Body of pancreas (tissue), 4 donors: ENCODE results near the gene JPH2.

Source experiments
- CTCF ChIP-seq, 7 experiments: fragments of 450-650 bp in 4 of 7; fragments of 200-600 bp in 3 of 7; sonication (generic) in 3 of 7; IDR thresholded peaks; one replicate each; pipeline ENCODE4 v1.5.1; 2016 to 2019; ENCODE audit warnings: antibody characterized with exemption in 7 of 7
- POLR2A ChIP-seq, 3 donors: fragments of 450-650 bp; IDR thresholded peaks; one replicate each; pipeline ENCODE4 v1.6.1; 2016; ENCODE audit warnings: antibody characterized with exemption in 3 of 3, mild to moderate bottlenecking in 2 of 3

DNA sequence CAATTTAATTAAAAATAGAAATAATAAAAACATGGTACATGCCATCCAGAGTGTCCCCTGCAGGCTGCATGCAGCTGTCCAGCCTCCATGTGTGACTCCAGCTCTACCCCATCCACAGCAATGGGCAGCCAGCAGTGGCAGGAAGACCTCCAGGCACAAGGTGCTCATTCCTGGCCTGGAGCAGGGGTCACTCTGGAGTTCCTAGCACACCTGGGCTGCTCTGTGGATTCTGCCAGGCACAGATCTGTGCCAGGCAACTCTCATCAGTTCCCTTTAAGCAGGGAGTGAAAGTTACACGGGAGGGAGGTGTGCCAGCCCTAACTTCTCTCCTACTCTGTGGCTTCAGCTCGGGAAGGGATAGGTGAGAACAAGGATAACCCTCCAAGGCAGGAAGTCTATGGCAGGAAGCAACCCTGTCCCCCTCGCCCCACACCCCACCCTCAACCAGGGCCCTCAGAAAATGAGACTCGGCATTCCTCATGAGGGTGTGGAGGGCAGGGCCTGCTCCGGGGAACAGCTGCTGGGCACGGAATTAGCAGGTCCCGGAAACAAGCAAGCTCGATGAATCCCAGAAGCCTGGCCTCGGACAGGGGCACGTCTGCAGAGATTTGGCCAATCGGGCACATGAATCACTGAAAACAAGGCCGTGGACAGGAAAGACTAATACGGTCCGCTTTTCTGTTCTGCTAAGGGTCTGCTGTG is 10.0 kb downstream of the JPH2 start:
- no peak for TF ChIP-seq CTCF (IDR thresholded peaks at IDR 0.05)
- no peak for TF ChIP-seq POLR2A (IDR thresholded peaks at IDR 0.05)
